SU-DHL-6 (cell line): ENCODE measurements around the gene LHFPL6.

Experiments
- H2AFZ ChIP-seq: fragments of 200-600 bp; sonication (generic); 2 replicates; pipeline ENCODE4 v1.6.1; 2014; ENCODE audit warnings: low read depth, mild to moderate bottlenecking, moderate library complexity, mixed read lengths, antibody characterized with exemption, low read length; ENCODE audit not compliant: severe bottlenecking
- H3F3A ChIP-seq: fragments of 200-600 bp; shearing (Covaris generic); 2 replicates; pipeline ENCODE4 v1.6.0; 2016; ENCODE audit warnings: antibody characterized with exemption, mild to moderate bottlenecking; ENCODE audit not compliant: insufficient read depth
- H3K27ac ChIP-seq: fragments of 200-600 bp; sonication (generic); 2 replicates; pipeline ENCODE4 v1.5.1; 2016; ENCODE audit warnings: low read depth, mild to moderate bottlenecking, low read length, moderate library complexity, mixed read lengths
- H3K27me3 ChIP-seq: fragments of 200-600 bp; sonication (generic), shearing (Covaris generic); 2 replicates; pipeline ENCODE4 v1.6.0; 2014; ENCODE audit warnings: mild to moderate bottlenecking, low read length
- H3K36me3 ChIP-seq: fragments of 200-600 bp; sonication (generic); 2 replicates; pipeline ENCODE4 v1.6.1; 2014; ENCODE audit warnings: mild to moderate bottlenecking, low read length, mixed read lengths
- H3K4me2 ChIP-seq: fragments of 300-600, 200-600 bp; shearing (Covaris generic), sonication (generic); 2 replicates; pipeline ENCODE4 v1.6.0; 2014; ENCODE audit warnings: low read length, low read depth, mild to moderate bottlenecking; ENCODE audit not compliant: poor library complexity, severe bottlenecking
- H3K4me3 ChIP-seq: fragments of 200-600 bp; sonication (generic); 2 replicates; pipeline ENCODE4 v1.5.1; 2014; ENCODE audit warnings: antibody characterized with exemption, low read length, mild to moderate bottlenecking, mixed read lengths; ENCODE audit not compliant: insufficient read depth, poor library complexity, severe bottlenecking
- H3K79me2 ChIP-seq: fragments of 200-600 bp; sonication (generic); 2 replicates; pipeline ENCODE4 v1.6.1; 2014; ENCODE audit warnings: mild to moderate bottlenecking, low read length, moderate library complexity; ENCODE audit not compliant: insufficient read depth
- H3K9ac ChIP-seq: fragments of 200-600 bp; sonication (generic); 2 replicates; pipeline ENCODE4 v1.7.0; 2014; ENCODE audit warnings: mild to moderate bottlenecking, low read length
- H3K9me2 ChIP-seq: fragments of 200-600 bp; sonication (generic); replicated peaks from 2 replicates; pipeline ENCODE4 v1.6.1; 2014; ENCODE audit warnings: low read length; ENCODE audit not compliant: insufficient read depth
- H3K9me3 ChIP-seq: fragments of 200-600 bp; sonication (generic); 2 replicates; pipeline ENCODE4 v1.6.1; 2014; ENCODE audit warnings: low read length, mixed read lengths; ENCODE audit not compliant: insufficient read depth
- H4K20me1 ChIP-seq: fragments of 200-600 bp; sonication (generic); 2 replicates; pipeline ENCODE4 v1.6.1; 2014; ENCODE audit warnings: low read depth, mild to moderate bottlenecking, antibody characterized with exemption, low read length, moderate library complexity, mixed read lengths
- EZH2phosphoT487 ChIP-seq: fragments of 200-600 bp; sonication (generic), shearing (Covaris generic); conservative IDR thresholded peaks from 2 replicates; pipeline ENCODE4 v1.6.1; 2018; ENCODE audit warnings: mild to moderate bottlenecking, antibody characterized with exemption, low read length, moderate library complexity, mixed read lengths
- TF ChIP-seq, protein P1 (sequence below): fragments of 200-600 bp; sonication (generic); IDR thresholded peaks from one replicate; pipeline ENCODE4 v1.5.1; 2017; ENCODE audit warnings: antibody characterized with exemption, mild to moderate bottlenecking, low read length, moderate library complexity; ENCODE audit not compliant: insufficient read depth, poor library complexity, severe bottlenecking

LHFPL6 gene

DNA sequence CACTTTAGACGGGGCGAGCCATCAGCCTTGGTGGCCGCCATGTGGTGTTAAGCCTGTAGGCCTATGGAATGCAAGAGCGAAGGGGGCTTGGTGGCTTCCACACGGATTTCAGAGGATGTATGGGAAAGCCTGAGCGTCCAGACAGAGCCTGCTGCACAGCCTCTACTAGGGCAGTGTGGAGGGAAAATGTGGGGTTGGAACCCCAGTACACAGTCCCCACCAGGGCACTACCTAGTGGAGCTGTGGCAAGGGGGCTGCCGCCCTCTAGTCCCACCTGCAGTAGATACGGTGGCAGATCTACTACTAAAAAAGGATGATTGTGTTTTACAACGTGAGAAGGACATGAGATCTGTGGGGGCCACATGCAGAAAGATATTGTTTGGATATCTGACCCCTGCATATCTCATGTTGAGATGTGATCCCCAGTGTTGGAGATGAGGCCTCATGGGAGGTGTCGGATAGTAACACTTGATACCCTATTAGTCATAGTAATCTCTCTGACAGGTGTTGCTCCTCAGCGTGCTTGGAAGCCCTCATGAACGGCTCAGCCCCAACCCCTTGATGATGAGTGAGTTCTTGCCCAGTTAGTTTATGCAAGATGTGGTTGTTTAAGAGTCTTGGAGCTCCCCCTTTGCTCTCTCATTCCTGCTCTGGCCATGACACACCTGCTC lies 45.6 kb downstream of the LHFPL6 start:
- H3K27me3 ChIP-seq, result no peaks in the 10 kb centered on the region
- no peaks in the 10 kb centered on the region for H3K79me2 ChIP-seq
- no peaks in the 10 kb centered on the region for H3K9me3 ChIP-seq
- no peaks in the 10 kb centered on the region for H3F3A ChIP-seq
- H3K4me3 ChIP-seq, result no peak overlapping the region
- no peaks in the 10 kb centered on the region for H3K36me3 ChIP-seq
- no peak overlapping the region for H3K27ac ChIP-seq
- no peaks in the 10 kb centered on the region for H4K20me1 ChIP-seq
- TF ChIP-seq, protein P1, sequence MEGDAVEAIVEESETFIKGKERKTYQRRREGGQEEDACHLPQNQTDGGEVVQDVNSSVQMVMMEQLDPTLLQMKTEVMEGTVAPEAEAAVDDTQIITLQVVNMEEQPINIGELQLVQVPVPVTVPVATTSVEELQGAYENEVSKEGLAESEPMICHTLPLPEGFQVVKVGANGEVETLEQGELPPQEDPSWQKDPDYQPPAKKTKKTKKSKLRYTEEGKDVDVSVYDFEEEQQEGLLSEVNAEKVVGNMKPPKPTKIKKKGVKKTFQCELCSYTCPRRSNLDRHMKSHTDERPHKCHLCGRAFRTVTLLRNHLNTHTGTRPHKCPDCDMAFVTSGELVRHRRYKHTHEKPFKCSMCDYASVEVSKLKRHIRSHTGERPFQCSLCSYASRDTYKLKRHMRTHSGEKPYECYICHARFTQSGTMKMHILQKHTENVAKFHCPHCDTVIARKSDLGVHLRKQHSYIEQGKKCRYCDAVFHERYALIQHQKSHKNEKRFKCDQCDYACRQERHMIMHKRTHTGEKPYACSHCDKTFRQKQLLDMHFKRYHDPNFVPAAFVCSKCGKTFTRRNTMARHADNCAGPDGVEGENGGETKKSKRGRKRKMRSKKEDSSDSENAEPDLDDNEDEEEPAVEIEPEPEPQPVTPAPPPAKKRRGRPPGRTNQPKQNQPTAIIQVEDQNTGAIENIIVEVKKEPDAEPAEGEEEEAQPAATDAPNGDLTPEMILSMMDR, result no peak
- TF ChIP-seq EZH2phosphoT487, result no peak
- H3K9ac ChIP-seq, result no peak overlapping the region
- no peaks in the 10 kb centered on the region for H3K9me2 ChIP-seq
- H3K4me2 ChIP-seq, result no peak overlapping the region
- H2AFZ ChIP-seq, result no peak overlapping the region

DNA sequence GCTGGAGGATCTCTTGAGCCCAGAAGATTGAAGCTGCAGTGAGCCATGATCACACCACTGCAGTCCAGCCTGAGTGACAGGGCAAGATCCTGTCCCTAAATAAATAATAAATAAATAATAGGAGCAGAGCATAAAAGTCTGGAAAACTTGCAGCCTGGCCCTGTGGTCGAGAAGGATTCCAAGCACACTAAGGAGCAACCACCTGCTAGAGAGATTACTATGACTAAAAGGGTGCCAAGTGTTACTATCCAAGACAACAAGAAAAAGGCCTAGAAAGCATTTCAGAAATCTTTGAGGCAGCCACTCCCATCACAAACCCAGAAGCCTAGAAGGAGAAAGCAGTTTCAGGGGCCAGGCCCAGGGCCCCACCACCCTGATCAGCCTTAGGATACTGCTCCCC lies 46.1 kb downstream of the LHFPL6 start:
- no peak overlapping the region for H2AFZ ChIP-seq
- TF ChIP-seq EZH2phosphoT487, result no peak
- TF ChIP-seq, protein P1, result no peak
- no peak overlapping the region for H3K4me2 ChIP-seq
- no peak overlapping the region for H3K9ac ChIP-seq
- H3K36me3 ChIP-seq, result no peaks in the 10 kb centered on the region
- H3F3A ChIP-seq, result no peaks in the 10 kb centered on the region
- H3K9me3 ChIP-seq, result no peaks in the 10 kb centered on the region
- H3K79me2 ChIP-seq, result no peaks in the 10 kb centered on the region
- H3K4me3 ChIP-seq, result no peak overlapping the region
- no peaks in the 10 kb centered on the region for H4K20me1 ChIP-seq
- H3K9me2 ChIP-seq, result no peaks in the 10 kb centered on the region
- H3K27ac ChIP-seq, result no peak overlapping the region
- no peaks in the 10 kb centered on the region for H3K27me3 ChIP-seq

- TF ChIP-seq, protein P1, result no peak
- no peak for TF ChIP-seq EZH2phosphoT487
- H2AFZ ChIP-seq, result no peak overlapping the region
- no peaks in the 10 kb centered on the region for H3K9me3 ChIP-seq
These were observed 48.6 kb downstream of the LHFPL6 start for GRCh38 chr13:39554371-39554770.

More at GRCh38 chr13:39554371-39554770, 48.6 kb downstream of the LHFPL6 start:
- Histone ChIP-seq H3K4me2 (no peak overlapping the region), H3K9ac (no peak overlapping the region), H3K9me2 (no peaks in the 10 kb centered on the region), H3K79me2 (no peaks in the 10 kb centered on the region), H4K20me1 (no peaks in the 10 kb centered on the region), H3K27me3 (no peaks in the 10 kb centered on the region), H3K36me3 (no peaks in the 10 kb centered on the region), H3K4me3 (no peak overlapping the region), H3K27ac (no peak overlapping the region), H3F3A (no peaks in the 10 kb centered on the region)
